HG03432 (cell line): Measurements from ENCODE around the gene USP32.
"Not testable (repeated sequence)": the region's sequence is repeated elsewhere in the genome, so short reads cannot be mapped to it uniquely, and the experiment has no call there.

Source experiments
- ATAC-seq: cut with Tn5 transposase; IDR thresholded peaks from one replicate; pipeline ENCODE4 v1.9.1; 2021; ENCODE audit warnings: mild to moderate bottlenecking, moderate library complexity; ENCODE audit not compliant: unreplicated experiment

USP32 gene

GRCh38 chr17:60381958-60382357, 10.0 kb downstream of the USP32 start:
- ATAC-seq: no peak

DNA sequence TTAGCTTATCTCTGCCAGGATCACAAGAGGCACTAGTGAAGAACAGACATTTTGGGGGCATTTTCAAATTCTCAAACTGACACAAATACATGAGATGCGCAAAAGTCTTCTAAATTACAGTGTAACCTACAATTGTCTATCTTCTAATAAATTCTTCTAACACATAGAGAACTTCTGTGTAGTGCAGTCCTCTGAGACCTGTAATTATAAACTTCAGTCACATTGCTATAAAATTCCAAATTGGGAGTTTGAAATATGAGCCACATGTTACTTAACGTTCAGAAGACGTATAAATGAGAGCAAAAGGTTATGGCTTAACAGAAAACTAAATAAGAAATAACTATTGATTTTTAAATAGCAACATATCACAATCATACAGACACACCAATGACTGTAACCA, 12.5 kb downstream of the USP32 start:
- ATAC-seq: not testable (repeated sequence)

DNA sequence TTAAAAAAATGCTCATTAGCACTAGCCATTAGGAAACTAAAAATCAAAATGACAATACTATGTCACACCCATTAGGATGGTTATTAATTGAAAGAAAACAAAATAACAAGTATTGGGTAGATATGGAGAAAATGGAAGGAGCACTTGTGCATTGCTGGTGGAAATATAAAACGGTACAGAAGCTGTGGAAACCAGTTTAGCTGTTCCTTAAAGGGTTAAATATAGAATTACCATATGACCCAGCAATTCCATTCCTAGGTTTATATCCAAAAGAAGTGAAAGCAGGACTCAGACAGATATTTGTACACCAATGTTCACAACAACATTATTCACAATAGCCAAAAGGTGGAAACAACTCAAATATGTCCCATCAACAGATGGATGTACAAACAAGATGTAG, 13.7 kb downstream of the USP32 start:
- ATAC-seq: not testable (repeated sequence)

GRCh38 chr17:60372790-60373483, 19.0 kb downstream of the USP32 start:
- ATAC-seq: no peak

- no peak for ATAC-seq
These were observed 20.0 kb downstream of the USP32 start for GRCh38 chr17:60371818-60372510.

DNA sequence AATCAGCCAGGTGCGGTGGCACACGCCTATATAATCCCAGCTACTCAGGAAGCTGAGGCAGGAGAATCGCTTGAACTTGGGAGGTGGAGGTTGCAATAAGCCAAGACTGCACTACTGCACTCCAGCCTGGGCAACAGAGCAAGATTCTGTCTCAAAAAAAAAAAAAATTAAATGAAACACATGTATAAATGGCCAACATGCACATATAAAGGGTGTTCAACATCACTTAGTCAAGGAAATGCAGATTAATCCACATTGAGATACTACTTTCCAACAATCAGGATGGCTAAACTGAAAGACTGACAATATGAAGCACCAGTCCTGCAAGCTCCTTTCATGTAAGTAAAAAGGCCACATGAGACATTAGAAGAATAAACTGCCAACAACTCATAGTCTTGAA, 20.5 kb downstream of the USP32 start:
- no peak for ATAC-seq

DNA sequence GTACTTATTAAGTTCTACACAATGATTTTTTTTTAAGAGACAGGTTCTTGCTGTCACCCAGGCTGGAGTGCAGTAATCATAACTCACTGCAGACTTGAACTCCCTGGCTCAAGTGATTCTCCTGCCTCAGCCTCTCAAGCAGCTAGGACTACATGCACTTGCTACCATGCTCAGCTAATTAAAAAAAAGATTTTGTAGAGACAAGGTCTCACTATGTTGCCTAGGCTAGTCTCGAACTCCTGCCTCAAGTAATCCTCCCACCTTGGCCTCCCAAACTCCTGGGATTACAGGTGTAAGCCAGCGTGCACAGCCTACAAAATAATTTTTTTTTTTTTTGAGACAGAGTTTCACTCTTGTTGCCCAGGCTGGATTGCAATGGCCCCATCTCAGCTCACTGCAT, 22.2 kb downstream of the USP32 start:
- ATAC-seq: no peak

DNA sequence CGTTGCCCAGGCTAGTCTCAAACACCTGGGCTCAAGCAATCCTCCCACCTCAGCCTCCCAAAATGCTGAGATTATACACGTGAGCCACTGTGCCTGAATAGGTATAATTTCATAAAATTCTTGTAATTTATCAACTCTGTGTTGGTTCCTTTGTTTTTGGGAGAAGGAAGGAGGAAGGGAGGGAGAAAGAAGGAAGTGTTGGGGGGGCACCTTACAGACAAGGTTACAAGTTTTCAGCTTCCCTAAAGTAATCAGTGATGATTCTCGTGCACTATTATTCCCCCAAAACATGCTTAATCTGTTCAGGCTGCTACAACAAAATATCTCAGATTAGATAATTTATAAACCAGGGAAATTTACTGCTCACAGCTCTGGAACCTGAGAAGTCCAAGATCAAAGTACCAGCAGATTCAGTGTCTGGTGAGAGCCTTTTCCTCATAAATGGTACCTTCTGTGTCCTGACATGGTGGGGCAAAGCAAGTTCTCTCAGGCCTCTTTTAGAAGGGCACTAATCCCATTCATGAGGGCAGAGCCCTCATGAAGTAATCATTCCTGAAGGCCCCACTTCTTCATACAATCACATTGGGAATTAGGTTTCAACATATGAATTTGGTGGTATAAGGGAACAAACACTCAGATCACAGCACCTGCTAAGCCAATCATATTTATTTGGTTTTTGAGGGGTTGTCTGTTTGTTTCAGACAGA, 28.1 kb downstream of the USP32 start:
- ATAC-seq: no peak

- ATAC-seq: no peak
These were observed 29.6 kb downstream of the USP32 start for GRCh38 chr17:60362329-60362728.

DNA sequence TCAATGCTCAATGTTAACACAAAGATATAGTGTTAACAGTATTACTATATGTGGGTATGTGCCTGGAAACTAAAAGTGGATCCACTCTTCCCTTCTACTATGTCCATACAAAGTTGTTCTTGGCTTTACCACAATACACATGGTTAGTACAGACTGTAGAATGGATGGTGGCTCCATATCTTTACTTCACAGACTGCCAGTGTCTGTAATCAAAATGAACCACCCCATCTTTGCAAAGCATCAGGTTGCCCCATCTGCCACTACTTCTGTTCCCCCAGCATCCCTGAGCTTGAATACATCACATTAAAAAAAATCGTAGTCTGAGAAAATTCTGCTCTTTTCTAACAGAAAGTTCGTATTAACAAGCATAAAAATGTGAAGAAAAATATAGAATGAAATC, 30.0 kb downstream of the USP32 start:
- no peak for ATAC-seq

GRCh38 chr17:60359415-60359814, 32.5 kb downstream of the USP32 start:
- no peak for ATAC-seq

- no peak for ATAC-seq
These were observed 33.2 kb downstream of the USP32 start for GRCh38 chr17:60358606-60359225.

- no peak for ATAC-seq
These were observed 35.0 kb downstream of the USP32 start for GRCh38 chr17:60356940-60357339.

DNA sequence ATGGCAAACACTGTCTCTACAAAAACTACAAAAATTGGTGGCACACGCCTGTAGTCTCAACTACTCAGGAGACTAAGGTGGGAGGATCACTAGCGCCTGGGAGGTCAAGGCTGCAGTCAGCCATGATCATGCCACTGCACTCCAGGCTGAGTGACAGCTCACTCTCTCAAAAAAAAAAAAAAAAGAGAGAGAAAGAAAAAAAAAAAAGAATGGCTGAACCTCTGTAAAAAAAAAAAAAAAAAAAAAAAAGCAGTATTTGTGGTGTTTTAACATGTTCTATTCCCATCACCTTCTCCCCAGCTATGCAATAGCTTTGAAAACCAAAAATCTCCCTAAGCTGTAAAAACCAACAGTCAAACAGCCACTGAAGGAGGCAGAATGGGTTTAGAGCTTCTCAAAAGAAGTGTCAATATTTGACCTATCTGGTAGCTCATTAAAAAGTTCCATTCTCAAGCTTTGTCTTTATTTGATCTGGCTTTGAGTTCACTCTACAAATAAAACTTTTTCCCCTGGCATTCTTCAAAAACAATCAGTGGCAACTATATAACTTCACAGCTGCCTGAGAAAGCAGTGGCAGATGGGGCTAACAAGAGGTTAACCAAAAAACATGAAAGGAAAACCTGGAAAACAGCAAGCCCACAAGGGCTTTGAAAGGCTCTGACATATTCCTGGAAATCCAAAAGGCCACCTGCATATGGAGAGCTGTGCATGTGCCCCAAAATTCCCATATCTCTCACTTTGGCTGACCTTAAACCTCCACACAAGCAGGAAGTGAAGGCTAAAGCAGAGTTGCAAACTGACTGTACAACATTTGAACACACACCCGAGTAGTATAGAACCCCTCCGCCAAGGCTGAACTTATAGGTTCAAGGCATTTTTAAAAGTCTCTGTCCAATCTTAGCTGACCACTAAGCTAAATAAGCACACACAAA, 36.0 kb downstream of the USP32 start:
- no peak for ATAC-seq

DNA sequence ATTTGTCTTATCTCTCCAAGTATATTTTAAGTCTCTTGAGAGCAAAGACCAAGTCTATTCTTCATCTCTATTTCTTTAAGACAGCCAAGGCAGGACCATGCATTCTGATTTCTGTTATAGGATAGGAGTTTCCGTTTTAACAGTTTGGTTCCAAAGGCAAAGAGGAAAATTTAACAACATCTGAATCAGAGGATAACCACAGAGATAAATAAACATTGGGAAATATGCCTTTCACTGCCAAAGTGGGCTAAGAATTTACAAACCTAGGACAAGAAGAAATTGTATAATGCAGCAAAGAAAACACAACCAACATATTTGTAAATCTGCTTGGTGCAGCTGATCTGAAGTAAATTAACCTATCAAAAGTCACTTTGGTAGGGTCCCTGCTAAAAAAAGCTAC, 37.7 kb downstream of the USP32 start:
- ATAC-seq: no peak

DNA sequence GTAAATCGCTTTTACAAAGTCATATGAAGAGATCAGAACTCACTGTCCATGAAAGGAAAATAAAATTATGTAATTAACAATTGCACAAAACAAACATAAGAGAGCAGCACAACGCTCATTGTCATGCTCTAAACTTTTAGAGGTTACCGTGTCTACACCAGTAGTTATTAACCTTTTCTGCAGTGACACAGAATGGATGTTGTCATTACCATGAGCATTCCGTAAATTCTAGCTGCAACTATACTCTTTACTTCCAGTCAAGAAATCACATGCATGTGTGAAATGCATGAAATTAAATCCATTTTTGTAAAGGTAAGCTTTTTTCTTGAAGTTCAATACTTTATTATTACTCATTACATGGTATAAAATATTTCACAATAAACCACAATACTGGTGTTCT, 38.2 kb downstream of the USP32 start:
- ATAC-seq: no peak

DNA sequence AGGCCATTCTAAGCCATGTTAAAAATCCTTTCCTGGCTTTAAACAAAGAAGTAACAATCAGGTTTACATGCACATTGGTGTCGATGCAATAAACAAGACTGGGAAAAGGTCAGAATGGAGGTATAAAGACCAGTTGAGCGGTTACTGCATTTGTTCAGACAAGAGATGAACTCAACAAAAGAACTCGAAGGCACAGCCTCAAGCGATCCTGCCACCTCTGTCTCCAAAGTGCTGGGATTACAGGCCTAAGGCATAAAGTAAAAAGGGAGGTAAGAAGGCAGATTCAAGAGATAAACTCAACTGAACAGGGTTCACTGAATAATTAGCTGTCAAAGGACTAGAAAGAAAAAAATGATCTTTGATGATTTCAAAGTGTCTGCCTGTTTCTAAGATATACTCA, 39.4 kb downstream of the USP32 start:
- no peak for ATAC-seq

DNA sequence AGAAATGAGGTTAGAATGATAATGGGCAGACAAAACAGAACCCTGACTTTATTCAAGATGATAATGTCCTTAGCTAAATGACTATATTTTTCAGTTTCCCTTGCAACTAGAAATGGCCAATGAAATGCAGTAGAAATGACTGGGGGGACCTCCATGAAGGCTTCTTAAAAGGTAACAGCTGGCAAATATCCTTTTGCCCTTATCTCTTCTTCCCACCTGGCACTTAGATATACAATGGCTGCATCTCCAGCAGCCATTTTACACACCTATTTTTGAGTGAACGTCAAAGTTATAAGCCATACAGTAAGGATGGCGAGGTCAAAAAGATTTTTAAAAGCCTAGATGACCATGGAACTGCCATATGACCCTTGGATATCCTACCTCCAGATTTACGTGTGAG, 39.9 kb downstream of the USP32 start:
- ATAC-seq: no peak

DNA sequence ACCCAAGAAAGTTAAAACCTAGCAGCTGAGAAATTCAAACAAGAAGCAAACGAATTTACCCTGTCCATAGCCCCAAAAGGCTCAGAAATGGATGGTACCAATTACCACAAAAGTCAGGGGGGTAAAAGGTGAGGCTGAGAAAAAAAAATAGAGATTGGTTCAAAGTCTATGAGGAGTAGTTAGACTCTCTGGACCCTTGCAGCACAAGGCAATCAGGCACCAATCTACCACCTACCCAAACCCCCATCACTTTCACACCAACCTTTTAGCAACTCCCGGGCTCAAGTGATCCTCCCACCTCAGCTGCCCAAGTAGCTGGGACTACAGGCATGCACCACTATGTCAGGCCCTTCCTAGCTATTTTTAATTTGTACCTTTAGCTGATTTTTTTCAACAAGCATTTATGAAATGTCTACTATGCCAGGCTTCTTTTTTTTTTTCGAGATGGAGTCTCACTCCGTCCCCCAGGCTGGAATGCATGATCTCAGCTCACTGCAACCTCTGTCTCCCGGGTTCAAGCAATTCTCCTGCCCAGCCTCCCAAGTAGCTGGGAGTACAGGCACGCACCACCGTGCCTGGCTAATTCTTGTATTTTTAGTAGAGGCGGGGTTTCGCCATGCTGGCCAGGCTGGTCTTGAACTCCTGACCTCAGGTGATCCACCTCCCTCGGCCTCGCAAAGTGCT, 40.8 kb downstream of the USP32 start:
- no peak for ATAC-seq

GRCh38 chr17:60348616-60349015, 43.3 kb downstream of the USP32 start:
- ATAC-seq: no peak
